GM21360 (cell line): ENCODE results near the gene PBX2.

Experiments
- ATAC-seq: cut with Tn5 transposase; IDR thresholded peaks from one replicate; pipeline ENCODE4 v1.9.1; 2021; ENCODE audit warnings: mild to moderate bottlenecking, moderate library complexity; ENCODE audit not compliant: unreplicated experiment

Gene PBX2

DNA sequence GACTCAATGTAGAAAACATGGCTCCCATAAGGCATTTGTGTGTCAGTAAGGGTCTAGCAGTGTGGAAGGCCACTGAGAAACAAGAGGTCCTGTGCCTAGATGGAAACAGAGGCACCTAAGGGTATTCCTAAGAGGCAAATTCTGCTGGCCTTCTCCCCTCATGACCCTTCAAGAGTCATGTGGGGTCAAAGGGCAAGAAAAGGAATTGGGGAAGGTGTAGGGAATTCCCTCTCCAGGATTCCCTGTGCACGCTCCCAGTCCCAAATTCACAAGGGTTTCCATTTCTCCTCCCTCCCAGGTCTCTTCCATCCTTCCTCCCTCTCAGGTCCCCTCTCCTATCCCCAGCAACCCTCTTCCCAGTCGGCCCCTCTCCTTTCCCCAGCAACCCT lies 14.7 kb downstream of the PBX2 start:
- no peak for ATAC-seq

DNA sequence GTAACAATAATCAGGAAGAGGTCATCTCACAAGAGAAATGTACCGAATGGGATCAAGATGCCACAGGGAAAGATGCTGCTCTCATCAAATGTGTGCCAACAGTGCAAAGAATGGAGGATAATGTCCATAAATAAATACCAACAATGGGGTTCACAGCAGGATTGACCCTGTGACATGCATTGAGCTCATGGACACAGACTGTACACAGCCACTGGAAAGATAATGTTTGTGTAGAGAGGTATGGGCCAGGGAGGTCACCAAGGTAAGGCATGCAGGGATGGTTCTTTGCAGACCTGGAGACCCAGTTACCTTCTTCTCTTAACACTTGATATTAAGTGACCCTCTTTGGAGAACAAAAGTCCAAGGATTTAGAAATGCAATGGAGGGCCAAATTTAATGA lies 15.6 kb downstream of the PBX2 start:
- ATAC-seq = no peak

- ATAC-seq = no peak
Observed at GRCh38 chr6:32173051-32173727, 16.8 kb downstream of the PBX2 start.

DNA sequence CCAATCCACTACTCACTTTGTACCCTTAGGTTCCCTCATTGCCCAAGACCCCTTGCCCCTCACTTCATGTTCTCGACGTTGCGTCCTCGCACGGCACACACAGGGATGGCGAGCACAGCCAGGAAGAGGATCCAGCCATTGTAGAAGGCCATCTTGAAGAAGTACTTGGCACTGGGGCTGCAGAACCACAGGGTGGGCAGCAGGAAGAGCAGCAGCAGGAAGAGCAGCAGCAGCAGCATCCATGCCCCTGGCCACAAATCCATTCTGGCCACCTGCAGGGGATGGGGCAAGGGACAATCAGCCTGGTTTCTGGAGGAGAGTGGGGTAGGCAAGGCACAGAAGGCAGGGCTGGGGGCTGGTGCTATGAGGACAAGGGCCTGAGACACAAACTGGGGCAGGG lies 18.8 kb downstream of the PBX2 start:
- ATAC-seq = no peak

GRCh38 chr6:32170294-32170693 lies 19.7 kb downstream of the PBX2 start:
- ATAC-seq = no peak

DNA sequence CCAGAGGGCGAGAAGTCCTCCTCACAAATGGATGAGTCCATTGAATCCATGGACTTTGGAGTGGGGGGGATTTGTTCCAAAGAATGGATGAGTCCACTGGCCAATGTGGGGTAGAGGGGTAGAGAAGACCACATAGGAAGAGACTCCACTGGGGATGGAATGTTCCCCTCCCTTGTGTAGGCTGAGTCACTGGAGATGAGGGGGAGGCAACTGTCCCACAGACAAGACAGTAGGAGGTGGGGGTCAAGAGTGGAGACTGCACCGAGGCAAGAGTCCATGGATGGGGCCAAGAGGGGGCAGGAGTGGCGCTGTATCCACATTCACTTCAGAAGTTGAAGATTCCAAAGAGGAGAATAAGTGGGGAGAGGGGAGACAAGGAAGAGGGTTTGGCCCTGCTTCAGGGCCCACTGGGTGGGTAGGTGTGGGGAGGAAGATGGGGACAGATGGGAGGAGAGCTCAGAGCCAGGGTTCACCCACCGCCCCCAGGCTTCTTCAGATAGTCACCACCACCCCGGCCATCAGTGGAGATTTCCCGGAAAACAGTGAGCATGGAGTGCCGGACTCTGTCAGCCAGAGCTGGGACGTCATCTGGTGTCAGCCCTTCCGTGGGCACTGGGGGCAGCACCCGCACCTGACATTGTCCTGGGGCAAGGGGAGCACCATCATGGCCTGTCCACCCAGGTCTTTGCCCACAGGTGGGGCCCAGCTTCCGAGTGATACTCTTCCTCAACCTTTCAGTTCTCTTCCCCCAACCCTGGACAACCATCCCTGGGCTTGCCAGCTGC lies 21.0 kb downstream of the PBX2 start:
- no peak for ATAC-seq

GRCh38 chr6:32168350-32168749 lies 21.7 kb downstream of the PBX2 start:
- no peak for ATAC-seq

- no peak for ATAC-seq
Observed at GRCh38 chr6:32167761-32168262, 22.2 kb downstream of the PBX2 start.

GRCh38 chr6:32167154-32167760 lies 22.7 kb downstream of the PBX2 start:
- no peak for ATAC-seq

- no peak for ATAC-seq
Observed at GRCh38 chr6:32166411-32167061, 23.5 kb downstream of the PBX2 start.

GRCh38 chr6:32164295-32164694 lies 25.7 kb downstream of the PBX2 start, which contains the start of gene EGFL8:
TSS of gene EGFL8 (plus strand) at chr6:32164595. CDS start at chr6:32166166, 1,571 bp downstream.
- ATAC-seq = no peak

GRCh38 chr6:32163559-32164258 lies 26.3 kb downstream of the PBX2 start:
- no peak for ATAC-seq

GRCh38 chr6:32158052-32158451 lies 31.9 kb downstream of the PBX2 start:
- no peak for ATAC-seq

DNA sequence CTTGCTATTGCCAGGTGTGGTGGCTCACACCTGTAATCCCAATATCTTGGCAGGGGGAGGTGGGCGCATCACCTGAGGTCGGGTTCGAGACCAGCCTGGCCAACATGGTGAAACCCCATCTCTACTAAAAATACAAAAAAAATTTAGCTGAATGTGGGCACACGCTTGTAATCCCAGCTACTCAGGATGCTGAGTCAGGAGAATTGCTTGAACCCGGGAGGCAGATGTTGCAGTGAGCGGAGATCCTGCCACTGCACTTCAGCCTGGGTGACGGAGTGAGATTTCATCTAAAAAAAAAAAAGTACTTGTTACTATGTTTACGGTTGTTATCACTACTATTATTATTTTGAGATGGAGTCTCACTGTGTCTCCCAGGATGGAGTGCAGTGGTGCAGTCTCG lies 33.1 kb downstream of the PBX2 start:
- no peak for ATAC-seq

GRCh38 chr6:32154514-32155161 lies 35.4 kb downstream of the PBX2 start:
- ATAC-seq = no peak

DNA sequence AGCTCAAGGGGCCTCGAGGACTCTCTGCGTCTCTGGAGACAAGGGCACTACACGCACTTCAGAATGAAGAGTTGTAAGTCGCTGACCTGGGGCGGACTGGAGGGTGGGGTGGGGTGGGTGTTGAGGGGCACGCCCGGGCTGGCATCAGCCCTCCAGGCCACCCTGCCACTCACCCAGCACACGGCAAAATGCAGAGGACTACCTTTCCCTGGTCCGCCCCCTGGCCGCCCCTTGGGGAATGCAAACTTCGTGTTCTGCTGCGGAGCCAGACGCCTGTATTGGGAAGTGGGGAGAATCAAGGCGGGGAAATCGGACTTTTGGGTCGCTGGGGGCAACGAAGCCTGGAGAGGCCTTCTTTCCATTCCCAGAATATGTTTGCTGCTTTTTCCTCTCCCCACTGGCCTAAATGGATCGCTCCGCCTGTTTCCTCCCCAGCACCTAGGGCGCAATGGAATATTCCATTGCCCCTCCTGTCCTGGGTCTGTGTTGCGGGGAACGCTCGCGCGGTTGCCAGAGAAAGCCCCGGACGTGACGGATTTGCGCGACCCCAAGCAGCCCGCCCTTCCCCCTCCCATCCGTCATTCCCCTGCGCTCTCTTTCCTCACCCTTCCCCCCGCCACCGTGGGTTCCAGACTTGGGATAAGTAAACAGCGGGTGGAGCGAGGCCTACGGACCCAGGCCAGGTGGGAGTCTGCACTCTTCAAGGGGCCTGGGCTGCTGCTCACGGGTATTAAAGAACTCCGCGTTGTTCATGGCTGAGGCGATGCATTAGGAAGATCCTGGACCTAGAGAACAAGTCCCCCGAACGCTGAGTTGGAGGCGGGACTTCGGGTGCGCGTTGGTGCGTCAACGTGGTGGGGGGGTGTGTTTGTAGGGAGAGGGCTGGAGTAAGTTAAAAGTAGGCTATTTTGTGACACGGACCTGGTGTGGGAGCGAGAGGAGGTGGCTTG lies 36.2 kb downstream of the PBX2 start, which contains the start of gene PPT2:
TSS of gene PPT2 (plus strand) at position 578 of the 950 bp plus-strand sequence. CDS start 454 bp downstream, outside the sequence.
- no peak for ATAC-seq

DNA sequence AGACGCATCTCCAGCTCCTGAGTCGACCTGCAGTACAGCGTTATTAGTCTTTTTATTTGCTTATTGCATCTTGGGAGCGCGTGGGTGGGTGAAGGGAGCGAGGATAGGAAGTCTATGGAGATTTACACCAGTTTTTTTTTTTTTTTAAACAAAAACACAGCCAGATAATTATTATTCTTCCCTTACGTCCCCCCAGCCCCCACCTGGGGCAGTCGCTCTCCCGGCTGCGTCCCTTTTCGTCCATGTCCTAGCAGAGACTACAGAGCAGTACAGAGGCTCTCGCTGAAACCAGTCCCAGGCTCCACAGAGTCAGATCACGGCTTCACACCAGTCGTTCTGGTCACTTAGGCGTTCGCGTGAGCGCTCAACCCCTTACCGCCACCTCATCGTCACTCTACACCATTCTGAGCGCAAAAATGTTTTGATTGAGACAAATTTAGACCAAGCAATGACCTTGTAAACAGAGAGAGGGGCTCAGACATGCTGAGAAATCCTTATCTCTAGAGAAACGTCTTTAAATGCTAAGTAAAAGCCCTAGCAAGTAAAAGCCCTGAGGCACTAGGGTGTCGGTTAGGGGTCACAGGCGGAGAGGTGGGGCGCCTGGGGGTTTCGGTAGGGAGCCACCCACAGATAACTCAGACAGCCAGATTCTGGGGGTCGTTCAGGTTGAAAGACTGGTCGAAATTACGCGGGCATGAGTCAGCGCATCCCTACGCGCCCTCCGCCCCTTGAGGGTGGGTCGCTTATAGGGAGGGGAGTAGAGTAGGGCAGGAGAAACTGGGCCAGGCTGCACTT lies 37.0 kb downstream of the PBX2 start:
- ATAC-seq = no peak
